ENCODE results near the gene CRK.
A peak's percentile ranks its signal among the peaks of the same experiment; 100 is the strongest.

Gene CRK

GRCh38 chr17:1446201-1446600 lies 9.8 kb downstream of the CRK start:
- no peak for TF ChIP-seq TAF1 (IDR thresholded peaks at IDR 0.05; ENCODE audit: borderline replicate concordance, insufficient read depth, low read length)

GRCh38 chr17:1442187-1442586 lies 13.8 kb downstream of the CRK start:
- no peak for TF ChIP-seq SIN3A (IDR thresholded peaks at IDR 0.05; ENCODE audit: borderline replicate concordance, insufficient read depth, low read length)
- no peak for TF ChIP-seq TAF1 (IDR thresholded peaks at IDR 0.05; ENCODE audit: borderline replicate concordance, insufficient read depth, low read length)
- no peak for TF ChIP-seq POLR2AphosphoS5 (IDR thresholded peaks at IDR 0.05; ENCODE audit: low read depth, low read length)
- TF ChIP-seq FOXP2 (optimal IDR thresholded peaks at IDR 0.05; ENCODE audit: borderline replicate concordance, extremely low read depth, extremely low read length, insufficient read depth) = no peak
- TF ChIP-seq, protein P1, sequence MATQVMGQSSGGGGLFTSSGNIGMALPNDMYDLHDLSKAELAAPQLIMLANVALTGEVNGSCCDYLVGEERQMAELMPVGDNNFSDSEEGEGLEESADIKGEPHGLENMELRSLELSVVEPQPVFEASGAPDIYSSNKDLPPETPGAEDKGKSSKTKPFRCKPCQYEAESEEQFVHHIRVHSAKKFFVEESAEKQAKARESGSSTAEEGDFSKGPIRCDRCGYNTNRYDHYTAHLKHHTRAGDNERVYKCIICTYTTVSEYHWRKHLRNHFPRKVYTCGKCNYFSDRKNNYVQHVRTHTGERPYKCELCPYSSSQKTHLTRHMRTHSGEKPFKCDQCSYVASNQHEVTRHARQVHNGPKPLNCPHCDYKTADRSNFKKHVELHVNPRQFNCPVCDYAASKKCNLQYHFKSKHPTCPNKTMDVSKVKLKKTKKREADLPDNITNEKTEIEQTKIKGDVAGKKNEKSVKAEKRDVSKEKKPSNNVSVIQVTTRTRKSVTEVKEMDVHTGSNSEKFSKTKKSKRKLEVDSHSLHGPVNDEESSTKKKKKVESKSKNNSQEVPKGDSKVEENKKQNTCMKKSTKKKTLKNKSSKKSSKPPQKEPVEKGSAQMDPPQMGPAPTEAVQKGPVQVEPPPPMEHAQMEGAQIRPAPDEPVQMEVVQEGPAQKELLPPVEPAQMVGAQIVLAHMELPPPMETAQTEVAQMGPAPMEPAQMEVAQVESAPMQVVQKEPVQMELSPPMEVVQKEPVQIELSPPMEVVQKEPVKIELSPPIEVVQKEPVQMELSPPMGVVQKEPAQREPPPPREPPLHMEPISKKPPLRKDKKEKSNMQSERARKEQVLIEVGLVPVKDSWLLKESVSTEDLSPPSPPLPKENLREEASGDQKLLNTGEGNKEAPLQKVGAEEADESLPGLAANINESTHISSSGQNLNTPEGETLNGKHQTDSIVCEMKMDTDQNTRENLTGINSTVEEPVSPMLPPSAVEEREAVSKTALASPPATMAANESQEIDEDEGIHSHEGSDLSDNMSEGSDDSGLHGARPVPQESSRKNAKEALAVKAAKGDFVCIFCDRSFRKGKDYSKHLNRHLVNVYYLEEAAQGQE (IDR thresholded peaks at IDR 0.05; ENCODE audit: insufficient read depth in 1 of 2, low read depth in 2 of 2, low read length in 2 of 2) = no peak

GRCh38 chr17:1440921-1441320 lies 15.1 kb downstream of the CRK start:
- TF ChIP-seq TAF1 (IDR thresholded peaks at IDR 0.05; ENCODE audit: borderline replicate concordance, insufficient read depth, low read length) = no peak
- TF ChIP-seq POLR2AphosphoS5 (IDR thresholded peaks at IDR 0.05; ENCODE audit: low read depth, low read length) = 0 out of 2 replicates have a peak, but pooled peaks have one; percentile 12

DNA sequence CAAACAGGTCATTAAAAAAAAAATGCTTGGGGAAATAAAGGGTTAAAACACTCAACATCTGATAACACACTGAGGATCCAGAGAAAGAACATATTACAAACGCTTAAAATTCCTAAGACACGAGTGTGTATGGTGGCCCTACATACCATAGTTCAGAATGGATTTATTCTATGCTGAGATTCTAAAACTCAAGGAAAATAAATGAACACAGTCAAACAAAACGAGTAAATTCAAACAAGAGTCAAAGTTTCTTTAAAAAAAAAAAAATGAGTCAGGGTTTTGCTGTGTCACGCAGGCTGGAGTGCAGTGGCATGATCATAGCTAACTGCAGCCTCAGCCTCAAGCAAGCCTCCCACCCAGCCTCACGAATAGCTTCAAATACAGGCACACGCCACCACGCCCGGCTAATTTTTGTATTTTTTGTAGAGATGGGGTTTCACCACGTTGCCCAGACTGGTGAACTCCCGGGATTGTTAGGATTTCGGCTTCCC lies 17.4 kb downstream of the CRK start:
- TF ChIP-seq, protein P1 (IDR thresholded peaks at IDR 0.05; ENCODE audit: insufficient read depth in 1 of 2, low read depth in 2 of 2, low read length in 2 of 2) = no peak
- TF ChIP-seq TAF1 (IDR thresholded peaks at IDR 0.05; ENCODE audit: borderline replicate concordance, insufficient read depth, low read length) (no peak), POLR2AphosphoS5 (IDR thresholded peaks at IDR 0.05; ENCODE audit: low read depth, low read length) (no peak), FOXP2 (optimal IDR thresholded peaks at IDR 0.05; ENCODE audit: borderline replicate concordance, extremely low read depth, extremely low read length, insufficient read depth) (no peak), SIN3A (IDR thresholded peaks at IDR 0.05; ENCODE audit: borderline replicate concordance, insufficient read depth, low read length) (no peak)

DNA sequence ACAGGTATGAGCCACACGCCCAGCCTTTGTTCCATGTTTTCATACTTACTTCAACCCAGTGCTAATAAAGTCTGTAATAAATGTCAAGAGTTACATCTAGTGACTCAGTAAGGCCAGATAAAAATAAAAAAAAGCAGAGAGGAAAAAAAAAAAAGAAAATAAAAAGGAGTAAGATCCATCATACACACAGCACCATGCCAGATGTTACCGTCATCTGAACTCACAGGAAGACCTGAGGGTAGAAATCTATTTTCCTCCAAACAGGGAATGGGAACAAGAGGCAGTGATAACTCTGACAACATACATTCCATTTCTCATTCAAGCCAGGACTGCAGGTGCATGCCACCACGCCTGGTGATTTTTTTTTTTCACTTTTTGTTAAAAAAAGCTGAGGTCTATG lies 20.7 kb downstream of the CRK start:
- no peak for TF ChIP-seq SIN3A (IDR thresholded peaks at IDR 0.05; ENCODE audit: borderline replicate concordance, insufficient read depth, low read length)
- TF ChIP-seq FOXP2 (optimal IDR thresholded peaks at IDR 0.05; ENCODE audit: borderline replicate concordance, extremely low read depth, extremely low read length, insufficient read depth) = no peak
- TF ChIP-seq TAF1 (IDR thresholded peaks at IDR 0.05; ENCODE audit: borderline replicate concordance, insufficient read depth, low read length) = no peak
- TF ChIP-seq, protein P1 (IDR thresholded peaks at IDR 0.05; ENCODE audit: insufficient read depth in 1 of 2, low read depth in 2 of 2, low read length in 2 of 2) = no peak

DNA sequence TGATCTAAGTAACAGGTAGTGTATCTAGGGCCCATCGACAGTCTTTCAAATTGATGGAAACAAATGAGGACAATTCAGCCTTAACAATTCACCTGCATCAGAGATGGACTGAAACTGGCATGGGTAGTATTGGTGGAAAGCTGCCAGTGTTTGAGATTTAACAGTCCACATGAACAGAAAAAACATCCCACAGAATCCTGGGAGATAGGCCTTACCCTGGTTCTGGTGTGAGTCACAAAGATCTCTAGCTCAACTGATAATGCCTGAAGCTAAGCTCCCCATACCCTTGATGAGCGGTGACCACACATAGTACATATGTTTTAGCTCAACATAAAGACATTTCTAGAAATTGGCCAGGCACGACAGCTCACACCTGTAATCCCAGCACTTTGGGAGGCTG lies 21.9 kb downstream of the CRK start:
- TF ChIP-seq FOXP2 (optimal IDR thresholded peaks at IDR 0.05; ENCODE audit: borderline replicate concordance, extremely low read depth, extremely low read length, insufficient read depth) (no peak), POLR2AphosphoS5 (IDR thresholded peaks at IDR 0.05; ENCODE audit: low read depth, low read length) (no peak), SIN3A (IDR thresholded peaks at IDR 0.05; ENCODE audit: borderline replicate concordance, insufficient read depth, low read length) (no peak), TAF1 (IDR thresholded peaks at IDR 0.05; ENCODE audit: borderline replicate concordance, insufficient read depth, low read length) (no peak)
- TF ChIP-seq, protein P1 (IDR thresholded peaks at IDR 0.05; ENCODE audit: insufficient read depth in 1 of 2, low read depth in 2 of 2, low read length in 2 of 2) = no peak
